ENCODE measurements around the gene SLC29A4. TPM values are rescaled to one million over a fixed set of nuclear protein-coding genes. Genes with fewer than 3 reads are reported as not detected.
"Not testable (repeated sequence)": the region's sequence is repeated elsewhere in the genome, so short reads cannot be mapped to it uniquely, and the experiment has no call there.

The SLC29A4 gene
- total RNA-seq, 5 donors from 2014 or later (not counting 1 experiment from before 2014, with no cell fraction given) = 0.20 to 0.49 (median 0.32) TPM

- CTCF ChIA-PET; H3K27ac Mint-ChIP-seq; POLR2A ChIA-PET; H3K4me1 ChIP-seq (ENCODE audit: control insufficient read depth in 1 of 2, extremely low read depth in 1 of 2, insufficient read depth in 2 of 2, low read length in 2 of 2); H3K4me1 Mint-ChIP-seq; H3K9me3 ChIP-seq; DNase-seq; H3K4me3 ChIP-seq (ENCODE audit: control insufficient read depth in 1 of 2, extremely low read depth in 1 of 2, low read length in 1 of 2); ATAC-seq (replicated peaks in 1 of 4); H3K36me3 Mint-ChIP-seq; H3K9me3 Mint-ChIP-seq; H3K4me3 Mint-ChIP-seq; H3K36me3 ChIP-seq (ENCODE audit: control insufficient read depth in 2 of 2, extremely low read depth in 1 of 2, insufficient read depth in 1 of 2, low read length in 1 of 2); H3K27ac ChIP-seq (ENCODE audit: low read length): not testable (repeated sequence)
- peaks cover 3 to 12% of the 10 kb centered on the region in 2 donors for H3K27me3 Mint-ChIP-seq
- 81% methylated on average over 11 of the region's 18 CpGs for WGBS (ENCODE audit: insufficient coverage)
- peaks cover 0 to 19% of the 10 kb centered on the region in 2 experiments for H3K27me3 ChIP-seq (replicated peaks in 1 of 2; ENCODE audit: control insufficient read depth in 2 of 2, extremely low read depth in 1 of 2, insufficient read depth in 2 of 2, low read length in 1 of 2)
Measured at GRCh38 chr7:5273831-5274405, 8.8 kb upstream of the SLC29A4 start.

- Histone ChIP-seq H3K27me3 (replicated peaks in 1 of 2; ENCODE audit: control insufficient read depth in 2 of 2, extremely low read depth in 1 of 2, insufficient read depth in 2 of 2, low read length in 1 of 2) (peaks cover 0 to 19% of the 10 kb centered on the region in 2 experiments), H3K4me1 (ENCODE audit: control insufficient read depth in 1 of 2, extremely low read depth in 1 of 2, insufficient read depth in 2 of 2, low read length in 2 of 2) (no peaks in the 10 kb centered on the region), H3K9me3 (no peaks in the 10 kb centered on the region), H3K27ac (ENCODE audit: low read length) (no peak overlapping the region), H3K4me3 (ENCODE audit: control insufficient read depth in 1 of 2, extremely low read depth in 1 of 2, low read length in 1 of 2) (no peak overlapping the region), H3K36me3 (ENCODE audit: control insufficient read depth in 2 of 2, extremely low read depth in 1 of 2, insufficient read depth in 1 of 2, low read length in 1 of 2) (no peaks in the 10 kb centered on the region)
- ATAC-seq (replicated peaks in 1 of 4) = no peak
- POLR2A ChIA-PET = no interaction called here
- CTCF ChIA-PET = no interaction called here
- H3K4me3 Mint-ChIP-seq = no peak overlapping the region
- H3K4me1 Mint-ChIP-seq = no peaks in the 10 kb centered on the region
- WGBS (ENCODE audit: insufficient coverage) = 80% methylated on average over 5 of the region's 7 CpGs
- peaks cover 3 to 9% of the 10 kb centered on the region in 2 donors for H3K27me3 Mint-ChIP-seq
- no peak for DNase-seq
- H3K36me3 Mint-ChIP-seq = no peaks in the 10 kb centered on the region
- no peaks in the 10 kb centered on the region for H3K9me3 Mint-ChIP-seq
- H3K27ac Mint-ChIP-seq = no peak overlapping the region
Measured at GRCh38 chr7:5274441-5274840, 8.3 kb upstream of the SLC29A4 start.

GRCh38 chr7:5274985-5275431 lies 7.7 kb upstream of the SLC29A4 start:
- H3K27ac Mint-ChIP-seq; H3K27ac ChIP-seq (ENCODE audit: low read length); DNase-seq; POLR2A ChIA-PET; H3K4me3 ChIP-seq (ENCODE audit: control insufficient read depth in 1 of 2, extremely low read depth in 1 of 2, low read length in 1 of 2); H3K4me1 Mint-ChIP-seq; H3K9me3 ChIP-seq; H3K9me3 Mint-ChIP-seq; H3K4me3 Mint-ChIP-seq; H3K27me3 Mint-ChIP-seq; ATAC-seq (replicated peaks in 1 of 4); H3K36me3 Mint-ChIP-seq; H3K4me1 ChIP-seq (ENCODE audit: control insufficient read depth in 1 of 2, extremely low read depth in 1 of 2, insufficient read depth in 2 of 2, low read length in 2 of 2); CTCF ChIA-PET; H3K36me3 ChIP-seq (ENCODE audit: control insufficient read depth in 2 of 2, extremely low read depth in 1 of 2, insufficient read depth in 1 of 2, low read length in 1 of 2): not testable (repeated sequence)
- peaks cover 0 to 19% of the 10 kb centered on the region in 2 experiments for H3K27me3 ChIP-seq (replicated peaks in 1 of 2; ENCODE audit: control insufficient read depth in 2 of 2, extremely low read depth in 1 of 2, insufficient read depth in 2 of 2, low read length in 1 of 2)
- WGBS (ENCODE audit: insufficient coverage) = 40% methylated on average over 1 of the region's 11 CpGs

- DNase-seq; H3K4me1 Mint-ChIP-seq; H3K4me3 Mint-ChIP-seq; H3K4me3 ChIP-seq (ENCODE audit: control insufficient read depth in 1 of 2, extremely low read depth in 1 of 2, low read length in 1 of 2); H3K4me1 ChIP-seq (ENCODE audit: control insufficient read depth in 1 of 2, extremely low read depth in 1 of 2, insufficient read depth in 2 of 2, low read length in 2 of 2); H3K27me3 Mint-ChIP-seq; POLR2A ChIA-PET; H3K36me3 ChIP-seq (ENCODE audit: control insufficient read depth in 2 of 2, extremely low read depth in 1 of 2, insufficient read depth in 1 of 2, low read length in 1 of 2); ATAC-seq (replicated peaks in 1 of 4); H3K9me3 Mint-ChIP-seq; CTCF ChIA-PET; H3K9me3 ChIP-seq; H3K27ac ChIP-seq (ENCODE audit: low read length); H3K27ac Mint-ChIP-seq; H3K36me3 Mint-ChIP-seq: not testable (repeated sequence)
- no CpG with 5 or more reads among the region's 10 CpGs for WGBS (ENCODE audit: insufficient coverage)
- peaks cover 0 to 15% of the 10 kb centered on the region in 2 experiments for H3K27me3 ChIP-seq (replicated peaks in 1 of 2; ENCODE audit: control insufficient read depth in 2 of 2, extremely low read depth in 1 of 2, insufficient read depth in 2 of 2, low read length in 1 of 2)
Measured at GRCh38 chr7:5275510-5275909, 7.2 kb upstream of the SLC29A4 start.

GRCh38 chr7:5276123-5276522 lies 6.6 kb upstream of the SLC29A4 start:
- H3K36me3 Mint-ChIP-seq; ATAC-seq (replicated peaks in 1 of 4); H3K36me3 ChIP-seq (ENCODE audit: control insufficient read depth in 2 of 2, extremely low read depth in 1 of 2, insufficient read depth in 1 of 2, low read length in 1 of 2); H3K9me3 Mint-ChIP-seq; H3K27ac ChIP-seq (ENCODE audit: low read length); POLR2A ChIA-PET; H3K4me1 Mint-ChIP-seq; H3K27ac Mint-ChIP-seq; H3K4me1 ChIP-seq (ENCODE audit: control insufficient read depth in 1 of 2, extremely low read depth in 1 of 2, insufficient read depth in 2 of 2, low read length in 2 of 2); CTCF ChIA-PET; DNase-seq; H3K9me3 ChIP-seq; H3K4me3 Mint-ChIP-seq; H3K4me3 ChIP-seq (ENCODE audit: control insufficient read depth in 1 of 2, extremely low read depth in 1 of 2, low read length in 1 of 2): not testable (repeated sequence)
- H3K27me3 Mint-ChIP-seq = peaks cover 3 to 11% of the 10 kb centered on the region in 2 donors
- peaks cover 0 to 16% of the 10 kb centered on the region in 2 experiments for H3K27me3 ChIP-seq (replicated peaks in 1 of 2; ENCODE audit: control insufficient read depth in 2 of 2, extremely low read depth in 1 of 2, insufficient read depth in 2 of 2, low read length in 1 of 2)
- 83% methylated on average over 14 of the region's 14 CpGs for WGBS (ENCODE audit: insufficient coverage)

- no peaks in the 10 kb centered on the region for H3K4me1 ChIP-seq (ENCODE audit: control insufficient read depth in 1 of 2, extremely low read depth in 1 of 2, insufficient read depth in 2 of 2, low read length in 2 of 2)
- ATAC-seq (replicated peaks in 1 of 4) = no peak
- no peaks in the 10 kb centered on the region for H3K9me3 Mint-ChIP-seq
- H3K27me3 ChIP-seq (replicated peaks in 1 of 2; ENCODE audit: control insufficient read depth in 2 of 2, extremely low read depth in 1 of 2, insufficient read depth in 2 of 2, low read length in 1 of 2) = peaks cover 0 to 21% of the 10 kb centered on the region in 2 experiments
- no peak overlapping the region for H3K27ac ChIP-seq (ENCODE audit: low read length)
- ChIA-PET POLR2A (no interaction called here), CTCF (no interaction called here)
- H3K4me3 ChIP-seq (ENCODE audit: control insufficient read depth in 1 of 2, extremely low read depth in 1 of 2, low read length in 1 of 2) = no peak overlapping the region
- DNase-seq = no peak
- no peaks in the 10 kb centered on the region for H3K36me3 ChIP-seq (ENCODE audit: control insufficient read depth in 2 of 2, extremely low read depth in 1 of 2, insufficient read depth in 1 of 2, low read length in 1 of 2)
- H3K27ac Mint-ChIP-seq = no peak overlapping the region
- H3K4me3 Mint-ChIP-seq = no peak overlapping the region
- H3K4me1 Mint-ChIP-seq = no peaks in the 10 kb centered on the region
- H3K9me3 ChIP-seq = no peaks in the 10 kb centered on the region
- peaks cover 3 to 14% of the 10 kb centered on the region in 2 donors for H3K27me3 Mint-ChIP-seq
- WGBS (ENCODE audit: insufficient coverage) = 87% methylated on average over 5 of the region's 15 CpGs
- H3K36me3 Mint-ChIP-seq = no peaks in the 10 kb centered on the region
Measured at GRCh38 chr7:5276611-5277010, 6.1 kb upstream of the SLC29A4 start.

- Histone ChIP-seq H3K4me3 (ENCODE audit: control insufficient read depth in 1 of 2, extremely low read depth in 1 of 2, low read length in 1 of 2) (no peak overlapping the region), H3K4me1 (ENCODE audit: control insufficient read depth in 1 of 2, extremely low read depth in 1 of 2, insufficient read depth in 2 of 2, low read length in 2 of 2) (peaks cover 0 to 6% of the 10 kb centered on the region in 2 experiments), H3K27me3 (replicated peaks in 1 of 2; ENCODE audit: control insufficient read depth in 2 of 2, extremely low read depth in 1 of 2, insufficient read depth in 2 of 2, low read length in 1 of 2) (peaks cover 0 to 32% of the 10 kb centered on the region in 2 experiments), H3K36me3 (ENCODE audit: control insufficient read depth in 2 of 2, extremely low read depth in 1 of 2, insufficient read depth in 1 of 2, low read length in 1 of 2) (no peaks in the 10 kb centered on the region), H3K9me3 (no peaks in the 10 kb centered on the region), H3K27ac (ENCODE audit: low read length) (no peak overlapping the region)
- DNase-seq (no peak), ATAC-seq (replicated peaks in 1 of 4) (no peak)
- no peak overlapping the region for H3K27ac Mint-ChIP-seq
- ChIA-PET CTCF (no interaction called here), POLR2A (no interaction called here)
- WGBS (ENCODE audit: insufficient coverage) = 100% methylated on average over 2 of the region's 7 CpGs
- H3K36me3 Mint-ChIP-seq = no peaks in the 10 kb centered on the region
- H3K4me1 Mint-ChIP-seq = no peaks in the 10 kb centered on the region
- H3K27me3 Mint-ChIP-seq = peaks cover 0 to 12% of the 10 kb centered on the region in 2 donors
- no peaks in the 10 kb centered on the region for H3K9me3 Mint-ChIP-seq
- no peak overlapping the region for H3K4me3 Mint-ChIP-seq
Measured at GRCh38 chr7:5278766-5279165, 4.0 kb upstream of the SLC29A4 start.
